K562 (cell line): Measurements from ENCODE around the gene SYTL4. TPM values are rescaled to one million over a fixed set of nuclear protein-coding genes. Genes with fewer than 3 reads are reported as not detected.

ENCODE experiments used
- ATAC-seq: fragments of 200-7000 bp; cut with Tn5 transposase; 3 replicates; pipeline ENCODE4 v1.9.1; 2020; ENCODE audit warnings: moderate library complexity
- BruUV-seq: library from RNA; stranded (reverse); fragments of 400-500 nt; replicated peaks from 2 replicates; lab custom pipeline; 2021; lab: Mats Ljungman, UMichigan
- CTCF ChIA-PET: fragments of 300-600 bp; formaldehyde crosslinking; extraction: SDS; loops from one replicate; lab custom pipeline; 2021; ENCODE audit warnings: low intra/inter-chr PET ratio; lab: Yijun Ruan, JAX
- POLR2A ChIA-PET: fragments of 300-600, 350-650 bp; sonication (Branson Sonifier 250); formaldehyde crosslinking; extraction: SDS; loops from one replicate; lab custom pipeline; 2021; ENCODE audit warnings: antibody characterized with exemption, inconsistent platforms; lab: Yijun Ruan, JAX
- DNase-seq, 4 experiments: peaks; one replicate each; pipeline versions ENCODE4 v3.0.0 to v3.0.0-alpha.2; 2011 to 2018; ENCODE audit warnings: low spot score in 3 of 4, mixed read lengths in 3 of 4; ENCODE audit errors: extremely low read depth in 1 of 4
- FAIRE-seq: peaks from 2 replicates; lab custom pipeline; 2011; peaks lifted over from hg19 to GRCh38; lab: Jason Lieb, UNC
- H2AFZ ChIP-seq: 2 replicates; pipeline ENCODE4 v1.6.0; 2011; ENCODE audit warnings: low read depth, low read length, control low read depth, inconsistent platforms
- H3K27ac ChIP-seq: fragments of 200-600 bp; 3 replicates; pipeline ENCODE4 v1.8.0; 2011; ENCODE audit warnings: low read depth, mild to moderate bottlenecking, control low read depth, inconsistent platforms, low read length, moderate library complexity, mixed read lengths; ENCODE audit errors: extremely low read depth
- H3K27me3 ChIP-seq, 2 experiments: fragments of 300-600 bp in 1 of 2; 2 replicates in 1 of 2; 3 replicates in 1 of 2; pipeline versions ENCODE4 v1.6.0 to v1.8.0; 2011; ENCODE audit warnings: inconsistent platforms in 2 of 2, low read length in 2 of 2, mild to moderate bottlenecking in 1 of 2, mixed read lengths in 1 of 2, moderate library complexity in 1 of 2; ENCODE audit not compliant: control insufficient read depth in 2 of 2, insufficient read depth in 2 of 2
- H3K36me3 ChIP-seq: fragments of 300-600 bp; 3 replicates; pipeline ENCODE4 v1.8.0; 2011; ENCODE audit warnings: mild to moderate bottlenecking, low read length, inconsistent platforms; ENCODE audit not compliant: control insufficient read depth, insufficient read depth
- H3K4me1 ChIP-seq, 2 experiments: fragments of 200-600 bp in 1 of 2; replicated peaks in 1 of 2; 2 replicates in 1 of 2; 3 replicates in 1 of 2; pipeline versions ENCODE4 v1.5.1 to v1.8.0; 2011; ENCODE audit warnings: inconsistent platforms in 2 of 2, low read length in 2 of 2, mild to moderate bottlenecking in 1 of 2, mixed read lengths in 1 of 2, moderate library complexity in 1 of 2; ENCODE audit not compliant: control insufficient read depth in 2 of 2, insufficient read depth in 2 of 2
- H3K4me2 ChIP-seq: 2 replicates; pipeline ENCODE4 v1.6.1; 2011; ENCODE audit warnings: low read length, control low read depth, inconsistent platforms, mixed read lengths; ENCODE audit not compliant: insufficient read depth
- H3K4me3 ChIP-seq: fragments of 200-600 bp; sonication (generic), shearing (Covaris generic); 2 replicates; pipeline ENCODE4 v1.5.1; 2016; ENCODE audit warnings: control low read depth, inconsistent platforms
- H3K79me2 ChIP-seq: fragments of 200-600 bp; 3 replicates; pipeline ENCODE4 v1.8.0; 2011; ENCODE audit warnings: low read length, inconsistent platforms; ENCODE audit not compliant: control insufficient read depth, insufficient read depth
- H3K9ac ChIP-seq, 2 experiments: 2 replicates each; pipeline versions ENCODE4 v1.6.0 to v1.6.1; 2011; ENCODE audit warnings: low read depth in 2 of 2, low read length in 2 of 2, control low read depth in 1 of 2, inconsistent platforms in 1 of 2, mild to moderate bottlenecking in 1 of 2, mixed read lengths in 1 of 2; ENCODE audit not compliant: insufficient read depth in 1 of 2
- H3K9me1 ChIP-seq: one replicate; pipeline ENCODE4 v1.6.0; 2011; ENCODE audit warnings: inconsistent platforms, mild to moderate bottlenecking, low read length, moderate library complexity; ENCODE audit not compliant: control insufficient read depth, insufficient read depth
- H3K9me3 ChIP-seq: replicated peaks from 2 replicates; pipeline ENCODE4 v1.5.1; 2011; ENCODE audit warnings: low read depth, low read length, inconsistent platforms; ENCODE audit not compliant: control insufficient read depth, insufficient read depth
- H4K20me1 ChIP-seq: replicated peaks from 2 replicates; pipeline ENCODE4 v1.6.1; 2011; ENCODE audit warnings: low read length, inconsistent platforms, mixed read lengths; ENCODE audit not compliant: control insufficient read depth, insufficient read depth
- CHD1 ChIP-seq: fragments of 200-600 bp; sonication (generic); IDR thresholded peaks from one replicate; pipeline ENCODE4 v1.6.1; 2012; ENCODE audit warnings: mild to moderate bottlenecking, moderate library complexity, low read length, inconsistent platforms
- ELF1 ChIP-seq: fragments of 200-800 bp; sonication (Bioruptor generic); IDR thresholded peaks from 2 replicates; pipeline ENCODE4 v1.6.1; 2016; ENCODE audit warnings: missing genetic modification characterization, missing compliant biosample characterization
- ESRRA ChIP-seq: fragments of 450-650 bp; IDR thresholded peaks from 2 replicates; pipeline ENCODE4 v1.6.1; 2014; ENCODE audit warnings: low read depth, mild to moderate bottlenecking, moderate library complexity, borderline replicate concordance
- FIP1L1 ChIP-seq: fragments of 200-400 bp; formaldehyde crosslinking; IDR thresholded peaks from 2 replicates; pipeline ENCODE4 v1.6.1; 2018; ENCODE audit warnings: mild to moderate bottlenecking, low read depth, low read length; ENCODE audit not compliant: poor library complexity, severe bottlenecking
- HNRNPL ChIP-seq: fragments of 200-400 bp; formaldehyde crosslinking; IDR thresholded peaks from 2 replicates; pipeline ENCODE4 v1.6.1; 2017; ENCODE audit warnings: low read depth, mild to moderate bottlenecking, low read length
- MXI1 ChIP-seq: IDR thresholded peaks from 2 replicates; pipeline ENCODE4 v1.6.1; 2011; ENCODE audit warnings: low read depth, mild to moderate bottlenecking, improper control_type of control experiment, low read length
- NR4A1 ChIP-seq, 2 experiments: fragments of 250-450 bp in 1 of 2; fragments of 450-650 bp in 1 of 2; sonication (Bioruptor Pico) in 1 of 2; IDR thresholded peaks; 2 replicates each; pipeline versions ENCODE4 v1.4.0 to v1.6.1; 2016 to 2020; ENCODE audit warnings: mild to moderate bottlenecking in 2 of 2, missing compliant biosample characterization in 1 of 2, missing genetic modification characterization in 1 of 2, moderate library complexity in 1 of 2
- SREBF1 ChIP-seq: fragments of 150-350 bp; IDR thresholded peaks from 2 replicates; pipeline ENCODE4 v1.6.1; 2014; ENCODE audit warnings: antibody characterized with exemption, low read depth, low read length, borderline replicate concordance
- TARDBP ChIP-seq: fragments of 450-650 bp; IDR thresholded peaks from 2 replicates; pipeline ENCODE4 v1.6.1; 2016
- ZC3H8 ChIP-seq: fragments of 450-650 bp; IDR thresholded peaks from 2 replicates; pipeline ENCODE4 v1.6.1; 2017
- ZNF212 ChIP-seq: fragments of 450-650 bp; formaldehyde crosslinking; IDR thresholded peaks from 2 replicates; pipeline ENCODE4 v1.4.0; 2020; ENCODE audit warnings: mild to moderate bottlenecking
- ZNF444 ChIP-seq: fragments of 250-450 bp; sonication (Bioruptor Pico); IDR thresholded peaks from 2 replicates; pipeline ENCODE4 v1.4.0; 2020; ENCODE audit warnings: mild to moderate bottlenecking, moderate library complexity
- ZNF589 ChIP-seq: fragments of 200-800 bp; sonication (Bioruptor generic); IDR thresholded peaks from 2 replicates; pipeline ENCODE4 v1.6.1; 2016; ENCODE audit warnings: low read depth, missing genetic modification characterization, missing compliant biosample characterization
- WGBS: fragments of 100-300 bp; shearing (Covaris generic); methylation state at CpG from one replicate; pipeline ENCODE4 v1.1.6; 2016; ENCODE audit warnings: low coverage, mixed read lengths; ENCODE audit not compliant: insufficient coverage; ENCODE audit errors: missing lambda C conversion rate; 5-methylcytosine and 5-hydroxymethylcytosine counted together
- in situ Hi-C: fragments of 300-500 bp; cut with MboI; formaldehyde crosslinking; loops from 4 replicates; pipeline ENCODE4 v1.15.0; 2018; ENCODE audit warnings: inconsistent platforms, mixed read lengths
- intact Hi-C: fragments of 100-400 bp; cut with micrococcal nuclease; formaldehyde crosslinking; loops from 2 replicates; pipeline ENCODE4 v1.14.2; 2022
- polyA plus RNA-seq, 8 experiments: library from polyadenylated mRNA; depleted of rRNA in 4 of 8; stranded (reverse) in 5 of 8; unstranded in 3 of 8; fragments of >200 nt; fragmentation: Nextera tagmentation in 2 of 8; fragmentation: Illumina TruSeq in 1 of 8; extraction: Ambion mirVana in 2 of 8; extraction: Trizol in 1 of 8; gene quantifications; 2 replicates each; pipeline versions ENCODE4 v1.2.1 to v1.2.3, GENCODE V29; 2011 to 2014; ENCODE audit warnings: inconsistent platforms in 1 of 8, missing spikeins in 1 of 8
- total RNA-seq, 7 experiments: library from RNA; depleted of rRNA in 6 of 7; stranded (reverse); fragments of >200 nt in 6 of 7; fragmentation: Illumina TruSeq in 2 of 7; extraction: Trizol in 2 of 7; gene quantifications; 2 replicates each; pipeline versions ENCODE4 v1.2.1 to v1.2.3, GENCODE V29; 2011 to 2021; ENCODE audit warnings: low replicate concordance in 1 of 7
- TF ChIP-seq, protein P1 (sequence below): fragments of 250-450 bp; sonication (Bioruptor Pico); IDR thresholded peaks from 2 replicates; pipeline ENCODE4 v1.4.0; 2020
- TF ChIP-seq, protein P2 (sequence below): sonication (generic); formaldehyde crosslinking; IDR thresholded peaks from 2 replicates; pipeline ENCODE4 v1.8.0; 2022; ENCODE audit warnings: mild to moderate bottlenecking, missing genetic modification reagents, borderline replicate concordance

Gene SYTL4
- total and polyA plus RNA-seq, 9 of the 15 experiments (the other 6 are each of a cell fraction or from before 2014, with no cell fraction given): 0.65 to 9.0 (median 1.5) TPM

DNA sequence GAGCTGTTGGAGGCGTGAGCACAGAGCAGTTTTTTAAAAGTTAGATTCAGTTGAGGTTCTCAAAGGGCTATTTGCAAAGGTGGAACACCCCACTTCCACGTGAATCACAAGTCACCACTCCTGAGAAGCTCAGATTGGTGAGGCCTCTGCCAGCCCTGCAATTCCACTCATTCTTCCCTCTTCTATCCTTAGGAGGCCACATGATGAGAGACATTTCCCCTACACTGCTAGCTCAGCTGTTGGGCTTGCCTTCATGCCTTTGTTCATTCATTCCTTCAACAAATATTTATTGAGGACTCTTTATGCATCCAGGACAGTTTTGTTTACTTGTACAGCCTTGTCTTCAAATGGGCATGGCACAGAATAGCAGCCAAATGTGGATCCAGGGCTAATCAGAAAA lies 84.2 kb downstream of the SYTL4 start (continued):
- no peak for TF ChIP-seq HNRNPL

DNA sequence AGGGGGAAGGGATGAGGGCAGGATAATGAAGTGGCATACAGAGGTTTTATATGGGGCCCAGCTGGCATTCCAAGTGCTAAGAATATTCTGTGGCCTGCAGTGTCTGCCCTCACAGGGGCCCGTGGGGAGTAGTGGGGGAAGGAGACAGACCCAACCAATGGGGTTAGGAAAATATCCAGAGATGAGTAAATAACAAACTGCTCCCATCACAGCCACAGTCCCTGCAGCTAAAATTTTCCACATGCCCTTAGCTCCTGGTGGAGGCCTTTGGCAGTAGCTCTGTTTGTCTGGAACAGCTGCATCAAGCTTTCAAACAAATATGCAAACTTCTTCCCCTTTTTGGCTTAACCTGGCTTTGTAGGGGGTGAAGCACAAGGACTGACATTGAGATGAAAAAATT lies 84.8 kb downstream of the SYTL4 start:
- H3K4me2 ChIP-seq: no peak overlapping the region
- H3K9me1 ChIP-seq: no peaks in the 10 kb centered on the region
- no peaks in the 10 kb centered on the region for H3K79me2 ChIP-seq
- H3K9me3 ChIP-seq: no peaks in the 10 kb centered on the region
- DNase-seq (no peak), ATAC-seq (no peak), FAIRE-seq (no peak)
- no TSS peak for BruUV-seq
- H3K9ac ChIP-seq: no peak overlapping the region
- H3K27me3 ChIP-seq: no peaks in the 10 kb centered on the region
- H3K36me3 ChIP-seq: no peaks in the 10 kb centered on the region
- intact Hi-C loops (no loop called here), in situ Hi-C loops (no loop called here)
- H3K27ac ChIP-seq: no peak overlapping the region
- no peaks in the 10 kb centered on the region for H4K20me1 ChIP-seq
- no peaks in the 10 kb centered on the region for H3K4me1 ChIP-seq
- CTCF ChIA-PET: no interaction called here
- POLR2A ChIA-PET: no interaction called here
- WGBS: 0% methylated on average over 1 of the region's 1 CpG
- H2AFZ ChIP-seq: no peak overlapping the region
- H3K4me3 ChIP-seq: no peak overlapping the region
- TF ChIP-seq FIP1L1 (no peak), ZNF444 (CRISPR knock-in tag) (no peak), NR4A1 (CRISPR knock-in tag; IDR thresholded peaks at IDR 0.05) (no peak), NR4A1 (tag; IDR thresholded peaks at IDR 0.05) (no peak), SREBF1 (no peak), ZNF589 (CRISPR knock-in tag) (no peak), CHD1 (no peak), ZC3H8 (no peak), ELF1 (no peak), TARDBP (no peak), ZNF212 (CRISPR knock-in tag) (no peak), ESRRA (no peak), MXI1 (no peak)
- TF ChIP-seq, protein P1, sequence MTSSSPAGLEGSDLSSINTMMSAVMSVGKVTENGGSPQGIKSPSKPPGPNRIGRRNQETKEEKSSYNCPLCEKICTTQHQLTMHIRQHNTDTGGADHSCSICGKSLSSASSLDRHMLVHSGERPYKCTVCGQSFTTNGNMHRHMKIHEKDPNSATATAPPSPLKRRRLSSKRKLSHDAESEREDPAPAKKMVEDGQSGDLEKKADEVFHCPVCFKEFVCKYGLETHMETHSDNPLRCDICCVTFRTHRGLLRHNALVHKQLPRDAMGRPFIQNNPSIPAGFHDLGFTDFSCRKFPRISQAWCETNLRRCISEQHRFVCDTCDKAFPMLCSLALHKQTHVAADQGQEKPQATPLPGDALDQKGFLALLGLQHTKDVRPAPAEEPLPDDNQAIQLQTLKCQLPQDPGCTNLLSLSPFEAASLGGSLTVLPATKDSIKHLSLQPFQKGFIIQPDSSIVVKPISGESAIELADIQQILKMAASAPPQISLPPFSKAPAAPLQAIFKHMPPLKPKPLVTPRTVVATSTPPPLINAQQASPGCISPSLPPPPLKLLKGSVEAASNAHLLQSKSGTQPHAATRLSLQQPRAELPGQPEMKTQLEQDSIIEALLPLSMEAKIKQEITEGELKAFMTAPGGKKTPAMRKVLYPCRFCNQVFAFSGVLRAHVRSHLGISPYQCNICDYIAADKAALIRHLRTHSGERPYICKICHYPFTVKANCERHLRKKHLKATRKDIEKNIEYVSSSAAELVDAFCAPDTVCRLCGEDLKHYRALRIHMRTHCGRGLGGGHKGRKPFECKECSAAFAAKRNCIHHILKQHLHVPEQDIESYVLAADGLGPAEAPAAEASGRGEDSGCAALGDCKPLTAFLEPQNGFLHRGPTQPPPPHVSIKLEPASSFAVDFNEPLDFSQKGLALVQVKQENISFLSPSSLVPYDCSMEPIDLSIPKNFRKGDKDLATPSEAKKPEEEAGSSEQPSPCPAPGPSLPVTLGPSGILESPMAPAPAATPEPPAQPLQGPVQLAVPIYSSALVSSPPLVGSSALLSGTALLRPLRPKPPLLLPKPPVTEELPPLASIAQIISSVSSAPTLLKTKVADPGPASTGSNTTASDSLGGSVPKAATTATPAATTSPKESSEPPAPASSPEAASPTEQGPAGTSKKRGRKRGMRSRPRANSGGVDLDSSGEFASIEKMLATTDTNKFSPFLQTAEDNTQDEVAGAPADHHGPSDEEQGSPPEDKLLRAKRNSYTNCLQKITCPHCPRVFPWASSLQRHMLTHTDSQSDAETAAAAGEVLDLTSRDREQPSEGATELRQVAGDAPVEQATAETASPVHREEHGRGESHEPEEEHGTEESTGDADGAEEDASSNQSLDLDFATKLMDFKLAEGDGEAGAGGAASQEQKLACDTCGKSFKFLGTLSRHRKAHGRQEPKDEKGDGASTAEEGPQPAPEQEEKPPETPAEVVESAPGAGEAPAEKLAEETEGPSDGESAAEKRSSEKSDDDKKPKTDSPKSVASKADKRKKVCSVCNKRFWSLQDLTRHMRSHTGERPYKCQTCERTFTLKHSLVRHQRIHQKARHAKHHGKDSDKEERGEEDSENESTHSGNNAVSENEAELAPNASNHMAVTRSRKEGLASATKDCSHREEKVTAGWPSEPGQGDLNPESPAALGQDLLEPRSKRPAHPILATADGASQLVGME (CRISPR knock-in tag): no peak
- TF ChIP-seq, protein P2, sequence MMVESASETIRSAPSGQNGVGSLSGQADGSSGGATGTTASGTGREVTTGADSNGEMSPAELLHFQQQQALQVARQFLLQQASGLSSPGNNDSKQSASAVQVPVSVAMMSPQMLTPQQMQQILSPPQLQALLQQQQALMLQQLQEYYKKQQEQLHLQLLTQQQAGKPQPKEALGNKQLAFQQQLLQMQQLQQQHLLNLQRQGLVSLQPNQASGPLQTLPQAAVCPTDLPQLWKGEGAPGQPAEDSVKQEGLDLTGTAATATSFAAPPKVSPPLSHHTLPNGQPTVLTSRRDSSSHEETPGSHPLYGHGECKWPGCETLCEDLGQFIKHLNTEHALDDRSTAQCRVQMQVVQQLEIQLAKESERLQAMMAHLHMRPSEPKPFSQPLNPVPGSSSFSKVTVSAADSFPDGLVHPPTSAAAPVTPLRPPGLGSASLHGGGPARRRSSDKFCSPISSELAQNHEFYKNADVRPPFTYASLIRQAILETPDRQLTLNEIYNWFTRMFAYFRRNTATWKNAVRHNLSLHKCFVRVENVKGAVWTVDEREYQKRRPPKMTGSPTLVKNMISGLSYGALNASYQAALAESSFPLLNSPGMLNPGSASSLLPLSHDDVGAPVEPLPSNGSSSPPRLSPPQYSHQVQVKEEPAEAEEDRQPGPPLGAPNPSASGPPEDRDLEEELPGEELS (CRISPR knock-in tag): no peak
